Keratinocyte (primary cell): ENCODE results near the gene ODAD3. TPM values are rescaled to one million over a fixed set of nuclear protein-coding genes. Genes with fewer than 3 reads are reported as not detected.

Experiments used
- DNase-seq: peaks from one replicate; pipeline ENCODE4 v3.0.0-alpha.2; 2011; ENCODE audit warnings: low read depth, missing footprints, low spot score
- FAIRE-seq: peaks from 2 replicates; lab custom pipeline; 2011; peaks lifted over from hg19 to GRCh38; lab: Jason Lieb, UNC
- H2AFZ ChIP-seq: 2 replicates; pipeline ENCODE4 v1.6.0; 2012; ENCODE audit warnings: low read length, control low read depth, inconsistent platforms; ENCODE audit not compliant: control insufficient read depth
- H3K27ac ChIP-seq: 2 replicates; pipeline ENCODE4 v1.5.1; 2011; ENCODE audit warnings: low read length; ENCODE audit not compliant: control insufficient read depth, insufficient read depth
- H3K27me3 ChIP-seq: 3 replicates; pipeline ENCODE4 v1.6.0; 2011; ENCODE audit warnings: low read length; ENCODE audit not compliant: control insufficient read depth, insufficient read depth; ENCODE audit errors: extremely low read depth
- H3K36me3 ChIP-seq, 2 experiments: 2 replicates in 1 of 2; 3 replicates in 1 of 2; pipeline ENCODE4 v1.5.1; 2011; ENCODE audit warnings: low read length in 2 of 2, mild to moderate bottlenecking in 1 of 2; ENCODE audit not compliant: control insufficient read depth in 2 of 2, insufficient read depth in 2 of 2; ENCODE audit errors: extremely low read depth in 1 of 2
- H3K4me1 ChIP-seq: 3 replicates; pipeline ENCODE4 v1.5.1; 2011; ENCODE audit warnings: low read length; ENCODE audit not compliant: control insufficient read depth, insufficient read depth; ENCODE audit errors: extremely low read depth
- H3K4me2 ChIP-seq: 3 replicates; pipeline ENCODE4 v1.6.0; 2011; ENCODE audit warnings: low read depth, low read length; ENCODE audit not compliant: control insufficient read depth, insufficient read depth; ENCODE audit errors: extremely low read depth
- H3K4me3 ChIP-seq, 3 experiments: fragments of 200-600 bp in 1 of 3; sonication (generic) in 1 of 3; 2 replicates in 2 of 3; 3 replicates in 1 of 3; pipeline ENCODE4 v1.5.1; 2011 to 2016; ENCODE audit warnings: low read length in 3 of 3, mild to moderate bottlenecking in 3 of 3, control low read depth in 2 of 3, inconsistent platforms in 1 of 3, low read depth in 1 of 3, mixed read lengths in 1 of 3, mixed run types in 1 of 3, moderate library complexity in 1 of 3; ENCODE audit not compliant: control insufficient read depth in 2 of 3, insufficient read depth in 2 of 3; ENCODE audit errors: extremely low read depth in 1 of 3
- H3K79me2 ChIP-seq: 2 replicates; pipeline ENCODE4 v1.6.0; 2012; ENCODE audit warnings: low read length; ENCODE audit not compliant: control insufficient read depth, insufficient read depth
- H3K9ac ChIP-seq: 3 replicates; pipeline ENCODE4 v1.6.0; 2011; ENCODE audit warnings: low read length; ENCODE audit not compliant: control insufficient read depth, insufficient read depth; ENCODE audit errors: extremely low read depth
- H3K9me1 ChIP-seq: 3 replicates; pipeline ENCODE4 v1.6.0; 2011; ENCODE audit warnings: low read length; ENCODE audit not compliant: control insufficient read depth, insufficient read depth; ENCODE audit errors: extremely low read depth
- H3K9me3 ChIP-seq: 2 replicates; pipeline ENCODE4 v1.5.1; 2012; ENCODE audit warnings: low read depth, low read length; ENCODE audit not compliant: control insufficient read depth
- H4K20me1 ChIP-seq: 3 replicates; pipeline ENCODE4 v1.6.0; 2011; ENCODE audit warnings: low read length; ENCODE audit not compliant: control insufficient read depth, insufficient read depth; ENCODE audit errors: extremely low read depth
- EZH2 ChIP-seq: IDR thresholded peaks from one replicate; pipeline ENCODE4 v1.6.1; 2012; ENCODE audit warnings: inconsistent platforms, mild to moderate bottlenecking, low read length, moderate library complexity
- dilution Hi-C: fragments of 300-500 bp; cut with MboI; formaldehyde crosslinking; loops from one replicate; pipeline ENCODE4 v1.7.0; 2020; ENCODE audit warnings: low sequenced_read_pairs; ENCODE audit not compliant: extremely low pct_ligation_motif_present
- polyA plus RNA-seq, 5 experiments: library from polyadenylated mRNA; depleted of rRNA in 3 of 5; stranded (reverse) in 3 of 5; stranded (forward) in 1 of 5; unstranded in 1 of 5; fragments of >200 nt; gene quantifications; 1 replicate in 1 of 5; 2 replicates in 3 of 5; 3 replicates in 1 of 5; pipeline versions ENCODE4 v1.2.1 to v1.2.3, GENCODE V29; 2011 to 2012; ENCODE audit warnings: missing spikeins in 2 of 5, low read depth in 1 of 5, low replicate concordance in 1 of 5
- TF ChIP-seq, protein P1 (sequence below), 3 experiments: IDR thresholded peaks in 1 of 3; conservative IDR thresholded peaks in 1 of 3; optimal IDR thresholded peaks in 1 of 3; 2 replicates in 2 of 3; 3 replicates in 1 of 3; pipeline versions ENCODE3 to v1.5.1; 2011; ENCODE audit warnings: low read length in 3 of 3, mild to moderate bottlenecking in 3 of 3, moderate library complexity in 2 of 3, control low read depth in 1 of 3, inconsistent platforms in 1 of 3; ENCODE audit not compliant: insufficient read depth in 2 of 3; ENCODE audit errors: extremely low read depth in 1 of 3

ODAD3 gene
- polyA plus RNA-seq, 1 donor (not counting 4 experiments of a cell fraction or from before 2014, with no cell fraction given), result 0.09 TPM

GRCh38 chr19:11377237-11377636 is 57.7 kb downstream of the ODAD3 start:
- Histone ChIP-seq H3K9me1 (peaks cover 7% of the 10 kb centered on the region), H2AFZ (no peak overlapping the region), H4K20me1 (no peaks in the 10 kb centered on the region), H3K4me3 (no peak overlapping the region), H3K4me1 (peaks cover 52% of the 10 kb centered on the region), H3K36me3 (no peaks in the 10 kb centered on the region), H3K9ac (no peak overlapping the region), H3K27me3 (no peaks in the 10 kb centered on the region), H3K27ac (peak overlapping the region; percentile 37), H3K4me2 (peak overlapping the region; percentile 4), H3K9me3 (no peaks in the 10 kb centered on the region), H3K79me2 (peaks cover 4% of the 10 kb centered on the region)
- FAIRE-seq (no peak), DNase-seq (no peak)
- dilution Hi-C loops, result no loop called here
- TF ChIP-seq, protein P1, sequence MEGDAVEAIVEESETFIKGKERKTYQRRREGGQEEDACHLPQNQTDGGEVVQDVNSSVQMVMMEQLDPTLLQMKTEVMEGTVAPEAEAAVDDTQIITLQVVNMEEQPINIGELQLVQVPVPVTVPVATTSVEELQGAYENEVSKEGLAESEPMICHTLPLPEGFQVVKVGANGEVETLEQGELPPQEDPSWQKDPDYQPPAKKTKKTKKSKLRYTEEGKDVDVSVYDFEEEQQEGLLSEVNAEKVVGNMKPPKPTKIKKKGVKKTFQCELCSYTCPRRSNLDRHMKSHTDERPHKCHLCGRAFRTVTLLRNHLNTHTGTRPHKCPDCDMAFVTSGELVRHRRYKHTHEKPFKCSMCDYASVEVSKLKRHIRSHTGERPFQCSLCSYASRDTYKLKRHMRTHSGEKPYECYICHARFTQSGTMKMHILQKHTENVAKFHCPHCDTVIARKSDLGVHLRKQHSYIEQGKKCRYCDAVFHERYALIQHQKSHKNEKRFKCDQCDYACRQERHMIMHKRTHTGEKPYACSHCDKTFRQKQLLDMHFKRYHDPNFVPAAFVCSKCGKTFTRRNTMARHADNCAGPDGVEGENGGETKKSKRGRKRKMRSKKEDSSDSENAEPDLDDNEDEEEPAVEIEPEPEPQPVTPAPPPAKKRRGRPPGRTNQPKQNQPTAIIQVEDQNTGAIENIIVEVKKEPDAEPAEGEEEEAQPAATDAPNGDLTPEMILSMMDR (optimal IDR thresholded peaks at IDR 0.05 in 1 of 3, IDR thresholded peaks at IDR 0.05 in 1 of 3, conservative IDR thresholded peaks at IDR 0.05 in 1 of 3; ENCODE audit: extremely low read depth in 1 of 3, insufficient read depth in 2 of 3, low read length in 3 of 3), result no peak
- TF ChIP-seq EZH2, result no peak

- peak overlapping the region; percentile 94 for H3K9ac ChIP-seq
- peaks cover 4% of the 10 kb centered on the region for H3K79me2 ChIP-seq
- peaks cover 7% of the 10 kb centered on the region for H3K9me1 ChIP-seq
- dilution Hi-C loops, result no loop called here
- peaks cover 39% of the 10 kb centered on the region for H3K4me1 ChIP-seq
- DNase-seq (no peak), FAIRE-seq (no peak)
- peak overlapping the region; percentile 73 for H2AFZ ChIP-seq
- no peaks in the 10 kb centered on the region for H3K36me3 ChIP-seq
- H4K20me1 ChIP-seq, result no peaks in the 10 kb centered on the region
- TF ChIP-seq EZH2, result no peak
- TF ChIP-seq, protein P1 (optimal IDR thresholded peaks at IDR 0.05 in 1 of 3, IDR thresholded peaks at IDR 0.05 in 1 of 3, conservative IDR thresholded peaks at IDR 0.05 in 1 of 3; ENCODE audit: extremely low read depth in 1 of 3, insufficient read depth in 2 of 3, low read length in 3 of 3), result no peak
- peak overlapping the region; percentile 47 to 82 (median 81) for H3K4me3 ChIP-seq
- peak overlapping the region; percentile 94 for H3K27ac ChIP-seq
- H3K9me3 ChIP-seq, result no peaks in the 10 kb centered on the region
- H3K27me3 ChIP-seq, result no peaks in the 10 kb centered on the region
- H3K4me2 ChIP-seq, result peak overlapping the region; percentile 88
Measured at GRCh38 chr19:11375143-11375948, 59.6 kb downstream of the ODAD3 start.
